IPS DF 19.7 (cell line): ENCODE results near the gene TMF1.

ENCODE experiments used
- DNase-seq: peaks from one replicate; pipeline ENCODE4 v3.0.0-alpha.2; 2013; ENCODE audit warnings: low read depth, low spot score

The TMF1 gene

GRCh38 chr3:69080233-69080920, 28.2 kb upstream of the TMF1 start, which contains the start of gene UBA3:
TSS of gene UBA3 (minus strand) at chr3:69080365. CDS start at chr3:69080353, 12 bp downstream.
- peak; percentile 47 for DNase-seq

- DNase-seq: no peak
Observed at GRCh38 chr3:69079269-69080159, 27.4 kb upstream of the TMF1 start.

- DNase-seq: no peak
Observed at GRCh38 chr3:69072928-69073327, 20.8 kb upstream of the TMF1 start.

- DNase-seq: no peak
Observed at GRCh38 chr3:69066121-69066520, 14.0 kb upstream of the TMF1 start.

GRCh38 chr3:69065318-69065964, 13.3 kb upstream of the TMF1 start:
- DNase-seq: no peak

- no peak for DNase-seq
Observed at GRCh38 chr3:69063636-69064035, 11.5 kb upstream of the TMF1 start.

GRCh38 chr3:69059688-69060087, 7.6 kb upstream of the TMF1 start:
- no peak for DNase-seq

GRCh38 chr3:69058947-69059224, 6.8 kb upstream of the TMF1 start:
- DNase-seq: no peak

- no peak for DNase-seq
Observed at GRCh38 chr3:69058180-69058946, 6.2 kb upstream of the TMF1 start.

GRCh38 chr3:69052472-69052898, 352 bp upstream of the TMF1 start:
- no peak for DNase-seq

- DNase-seq: no peak
Observed at GRCh38 chr3:69048990-69049389, 3.1 kb downstream of the TMF1 start.

- DNase-seq: no peak
Observed at GRCh38 chr3:69044608-69045007, 7.5 kb downstream of the TMF1 start.

GRCh38 chr3:69033470-69033869, 18.7 kb downstream of the TMF1 start:
- no peak for DNase-seq

- DNase-seq: no peak
Observed at GRCh38 chr3:69032737-69033136, 19.4 kb downstream of the TMF1 start.

GRCh38 chr3:69032142-69032541, 20.0 kb downstream of the TMF1 start:
- no peak for DNase-seq

- DNase-seq: no peak
Observed at GRCh38 chr3:69031635-69032034, 20.5 kb downstream of the TMF1 start.

- DNase-seq: no peak
Observed at GRCh38 chr3:69020857-69021256, 31.3 kb downstream of the TMF1 start.

GRCh38 chr3:69020424-69020823, 31.7 kb downstream of the TMF1 start:
- DNase-seq: no peak

GRCh38 chr3:69016901-69017300, 35.2 kb downstream of the TMF1 start:
- no peak for DNase-seq

- DNase-seq: no peak
Observed at GRCh38 chr3:69016102-69016501, 36.0 kb downstream of the TMF1 start.

- no peak for DNase-seq
Observed at GRCh38 chr3:69014022-69014580, 38.0 kb downstream of the TMF1 start.
